Measurements from ENCODE around the gene LIPC.

- TF ChIP-seq POLR2A (IDR thresholded peaks at IDR 0.05; ENCODE audit: low read length) (no peak), GATA1 (IDR thresholded peaks at IDR 0.05; ENCODE audit: low read depth, low read length) (no peak)
These were observed 4.8 kb downstream of the LIPC start for GRCh38 chr15:58436552-58436951.

Data from erythroblast (primary cell).